ENCODE measurements around the gene ARHGAP25.
A peak's percentile ranks its signal among the peaks of the same experiment; 100 is the strongest.

ARHGAP25 gene

DNA sequence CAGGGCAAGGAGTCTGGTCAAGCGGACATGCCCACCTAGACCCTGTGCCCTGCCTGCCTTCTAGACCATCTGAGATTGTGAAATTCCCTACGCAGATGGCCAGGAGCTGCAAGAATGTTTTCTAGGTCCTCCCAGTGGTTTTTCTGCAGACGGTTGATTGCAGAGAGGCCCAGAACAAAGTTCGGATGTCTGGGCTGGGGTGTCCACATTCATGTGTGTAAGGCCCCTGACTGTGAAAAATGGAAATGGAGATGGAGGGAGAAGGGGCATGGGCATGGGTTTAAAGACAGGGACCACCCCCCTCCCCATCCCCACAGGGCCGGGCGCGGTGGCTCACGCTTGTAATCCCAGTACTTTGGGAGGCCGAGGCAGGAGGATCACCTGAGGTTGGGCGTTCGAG is 11.8 kb downstream of the ARHGAP25 start:
- TF ChIP-seq POLR2A (IDR thresholded peaks at IDR 0.05; ENCODE audit: low read depth, low read length), result no peak
- TF ChIP-seq POLR2AphosphoS5 (IDR thresholded peaks at IDR 0.05; ENCODE audit: low read depth, low read length), result no peak
- TF ChIP-seq TAF1 (IDR thresholded peaks at IDR 0.05; ENCODE audit: borderline replicate concordance, low read depth, low read length), result no peak
- DNase-seq (ENCODE audit: insufficient read length) (no peak), FAIRE-seq (no peak)

DNA sequence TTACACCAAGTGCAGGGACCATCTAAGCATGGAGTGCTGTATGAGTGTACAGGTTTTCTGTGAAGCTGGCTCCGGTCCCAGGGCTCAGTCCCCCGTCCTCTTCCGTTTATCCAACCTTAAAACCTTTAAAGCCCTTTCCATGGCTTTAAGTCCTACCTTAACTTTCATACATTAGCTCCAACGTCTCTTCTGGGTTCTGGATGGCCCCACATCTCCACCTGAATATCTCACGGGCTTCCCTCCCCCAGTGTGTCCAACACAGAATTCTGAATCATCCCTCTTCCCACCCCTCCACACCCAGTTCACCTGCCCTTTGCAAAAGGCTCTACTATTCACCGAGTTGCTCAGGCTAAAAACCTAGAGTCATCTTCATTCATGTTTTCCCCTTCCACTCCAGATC is 12.8 kb downstream of the ARHGAP25 start:
- no peak for DNase-seq (ENCODE audit: insufficient read length)
- FAIRE-seq, result no peak
- TF ChIP-seq TAF1 (IDR thresholded peaks at IDR 0.05; ENCODE audit: borderline replicate concordance, low read depth, low read length) (no peak), POLR2A (IDR thresholded peaks at IDR 0.05; ENCODE audit: low read depth, low read length) (no peak), POLR2AphosphoS5 (IDR thresholded peaks at IDR 0.05; ENCODE audit: low read depth, low read length) (no peak)

DNA sequence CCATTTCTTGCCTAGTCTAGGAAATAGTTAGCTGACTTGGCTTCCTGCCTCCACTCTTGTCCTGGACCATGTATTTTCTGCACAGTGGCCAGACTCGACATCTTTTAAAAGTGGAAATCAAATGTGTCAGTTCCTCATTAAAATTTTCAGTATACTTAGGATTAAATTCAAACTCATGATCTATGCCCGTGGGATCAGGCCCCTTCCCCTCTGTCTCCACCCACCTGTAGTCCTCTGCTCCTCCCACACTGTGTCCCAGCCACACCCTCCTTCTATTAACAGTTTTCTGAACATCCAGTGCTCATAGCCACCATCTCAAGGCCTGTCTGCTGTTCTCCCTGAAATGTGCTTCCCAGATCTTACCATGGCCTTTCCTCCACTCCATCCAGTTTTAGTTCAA is 13.3 kb downstream of the ARHGAP25 start:
- no peak for FAIRE-seq
- TF ChIP-seq POLR2AphosphoS5 (IDR thresholded peaks at IDR 0.05; ENCODE audit: low read depth, low read length) (no peak), POLR2A (IDR thresholded peaks at IDR 0.05; ENCODE audit: low read depth, low read length) (no peak), TAF1 (IDR thresholded peaks at IDR 0.05; ENCODE audit: borderline replicate concordance, low read depth, low read length) (no peak)
- DNase-seq (ENCODE audit: insufficient read length), result no peak

DNA sequence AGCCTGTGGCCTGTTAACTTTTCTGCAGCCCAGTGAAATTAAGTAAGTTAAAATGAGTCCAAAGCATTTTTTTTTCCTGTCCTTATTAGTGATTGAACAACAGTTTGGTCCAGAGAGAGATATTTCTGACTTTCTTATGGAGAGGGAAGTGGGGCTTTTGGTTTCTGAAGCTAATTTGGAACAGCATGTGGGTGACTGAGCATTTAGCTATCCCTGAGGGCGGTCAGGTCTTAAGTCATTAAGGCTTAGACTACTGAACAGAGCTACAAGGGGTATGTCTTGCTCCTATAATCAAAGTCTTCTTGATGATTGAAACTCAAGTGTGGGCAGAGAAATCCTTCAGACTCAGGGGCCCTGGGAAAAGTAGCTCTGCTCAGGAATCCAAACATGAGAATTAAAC is 14.0 kb downstream of the ARHGAP25 start:
- no peak for DNase-seq (ENCODE audit: insufficient read length)
- FAIRE-seq, result no peak
- TF ChIP-seq POLR2AphosphoS5 (IDR thresholded peaks at IDR 0.05; ENCODE audit: low read depth, low read length) (no peak), POLR2A (IDR thresholded peaks at IDR 0.05; ENCODE audit: low read depth, low read length) (no peak), TAF1 (IDR thresholded peaks at IDR 0.05; ENCODE audit: borderline replicate concordance, low read depth, low read length) (no peak)

DNA sequence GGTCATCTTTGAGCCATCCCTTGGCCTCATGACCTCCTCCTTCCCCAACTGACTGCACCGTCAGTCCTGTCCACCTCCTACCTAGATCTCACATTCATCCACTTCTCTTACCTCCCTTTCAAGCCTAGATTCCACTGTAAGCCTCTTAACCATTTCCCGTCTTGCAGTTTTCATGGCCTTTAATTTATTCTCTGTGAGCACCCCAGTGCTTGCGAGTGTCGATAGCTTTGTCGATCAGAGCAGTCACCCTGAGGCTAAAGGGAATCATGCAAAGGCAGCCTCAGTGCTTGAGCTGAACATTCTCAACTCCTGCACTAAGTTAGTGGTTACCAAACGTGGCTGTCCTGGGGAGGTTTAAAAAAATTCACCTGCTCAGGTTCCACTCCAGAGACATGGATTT is 14.7 kb downstream of the ARHGAP25 start:
- TF ChIP-seq POLR2AphosphoS5 (IDR thresholded peaks at IDR 0.05; ENCODE audit: low read depth, low read length), result no peak
- no peak for TF ChIP-seq TAF1 (IDR thresholded peaks at IDR 0.05; ENCODE audit: borderline replicate concordance, low read depth, low read length)
- no peak for TF ChIP-seq POLR2A (IDR thresholded peaks at IDR 0.05; ENCODE audit: low read depth, low read length)
- FAIRE-seq (no peak), DNase-seq (ENCODE audit: insufficient read length) (no peak)

DNA sequence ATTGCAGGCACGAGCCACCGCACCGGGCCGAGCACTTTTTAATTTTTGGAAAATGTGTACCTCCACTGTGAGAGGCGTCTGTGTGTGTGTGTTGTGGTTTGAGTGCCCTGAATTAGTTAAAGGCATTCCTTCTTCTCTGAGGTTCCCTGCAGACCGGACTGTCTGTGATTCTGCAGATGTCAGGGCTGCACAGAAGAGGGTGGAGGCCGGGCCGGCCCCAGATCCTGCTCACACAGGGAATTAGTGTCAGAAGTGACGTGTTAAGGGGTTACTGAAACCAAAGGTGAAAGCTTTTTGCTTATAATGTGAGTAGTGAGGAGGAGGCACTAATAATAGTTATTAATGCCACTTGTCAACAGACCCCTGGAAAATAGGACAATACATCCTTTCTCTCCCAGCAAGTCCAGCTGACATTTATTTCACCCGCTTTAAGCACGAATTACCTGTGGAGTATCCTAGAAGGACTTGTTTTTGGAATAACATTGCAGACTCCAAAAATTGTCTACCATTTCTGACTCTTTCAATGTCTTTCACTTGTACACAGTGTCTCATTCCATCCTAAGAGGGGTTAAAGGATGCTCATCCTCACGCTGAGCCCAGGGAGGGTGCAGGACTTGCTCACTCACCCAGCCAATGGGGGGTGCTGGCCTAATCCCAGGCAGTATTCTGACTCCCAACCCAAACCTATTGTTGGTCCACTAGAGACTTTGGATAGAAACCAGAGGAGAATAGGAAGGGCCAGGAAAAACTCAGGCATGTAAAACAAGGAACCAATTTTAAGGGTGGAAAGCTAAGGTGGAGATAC is 16.2 kb downstream of the ARHGAP25 start:
- FAIRE-seq (no peak), DNase-seq (ENCODE audit: insufficient read length) (no peak)
- no peak for TF ChIP-seq TAF1 (IDR thresholded peaks at IDR 0.05; ENCODE audit: borderline replicate concordance, low read depth, low read length)
- no peak for TF ChIP-seq POLR2A (IDR thresholded peaks at IDR 0.05; ENCODE audit: low read depth, low read length)
- TF ChIP-seq POLR2AphosphoS5 (IDR thresholded peaks at IDR 0.05; ENCODE audit: low read depth, low read length), result no peak

DNA sequence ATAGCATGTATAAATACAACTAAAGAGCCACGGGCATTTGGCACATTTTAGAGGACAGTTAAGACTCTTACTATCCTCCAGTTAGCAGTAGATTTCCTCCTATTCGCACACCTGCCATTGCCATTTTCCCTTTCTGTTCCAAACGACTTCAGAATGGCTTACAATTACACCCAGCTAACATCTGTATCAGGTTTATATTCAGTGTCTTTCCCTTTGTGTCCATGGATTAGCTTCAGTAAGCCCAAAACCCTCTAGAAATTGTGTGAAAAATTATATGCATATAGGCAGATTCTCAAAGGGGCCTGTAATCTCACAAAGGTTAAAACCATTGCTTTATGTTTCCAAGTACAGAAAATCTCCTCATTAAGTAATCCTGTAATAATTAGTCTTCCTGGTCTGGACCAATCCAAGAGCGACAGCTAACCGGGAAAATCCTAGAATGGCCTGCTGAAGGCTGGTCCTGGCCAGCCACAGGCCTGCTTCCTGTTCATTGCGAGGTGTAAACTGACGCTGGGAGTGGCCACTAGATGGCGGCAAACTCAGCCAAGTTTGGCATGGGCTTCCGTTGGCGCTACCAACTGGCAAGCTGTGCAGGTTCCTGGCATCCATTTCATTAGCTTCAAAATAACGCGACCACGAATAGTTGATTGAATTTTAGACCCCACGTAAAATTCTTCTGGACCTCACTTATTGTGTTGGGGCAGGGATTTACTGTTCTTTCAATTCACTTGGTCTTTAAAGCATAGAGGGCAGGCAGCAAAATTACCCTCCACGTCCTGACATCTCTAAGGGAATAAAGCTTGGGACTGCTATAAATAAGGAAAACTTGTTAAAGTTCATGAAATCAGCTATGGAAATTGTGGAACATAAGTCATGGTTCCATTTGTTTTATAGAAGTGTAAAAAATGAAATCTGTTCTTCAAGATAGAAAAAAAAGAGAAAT is 17.1 kb downstream of the ARHGAP25 start:
- FAIRE-seq (peak; percentile 98), DNase-seq (ENCODE audit: insufficient read length) (peak; percentile 50)
- no peak for TF ChIP-seq TAF1 (IDR thresholded peaks at IDR 0.05; ENCODE audit: borderline replicate concordance, low read depth, low read length)
- no peak for TF ChIP-seq POLR2A (IDR thresholded peaks at IDR 0.05; ENCODE audit: low read depth, low read length)
- no peak for TF ChIP-seq POLR2AphosphoS5 (IDR thresholded peaks at IDR 0.05; ENCODE audit: low read depth, low read length)

DNA sequence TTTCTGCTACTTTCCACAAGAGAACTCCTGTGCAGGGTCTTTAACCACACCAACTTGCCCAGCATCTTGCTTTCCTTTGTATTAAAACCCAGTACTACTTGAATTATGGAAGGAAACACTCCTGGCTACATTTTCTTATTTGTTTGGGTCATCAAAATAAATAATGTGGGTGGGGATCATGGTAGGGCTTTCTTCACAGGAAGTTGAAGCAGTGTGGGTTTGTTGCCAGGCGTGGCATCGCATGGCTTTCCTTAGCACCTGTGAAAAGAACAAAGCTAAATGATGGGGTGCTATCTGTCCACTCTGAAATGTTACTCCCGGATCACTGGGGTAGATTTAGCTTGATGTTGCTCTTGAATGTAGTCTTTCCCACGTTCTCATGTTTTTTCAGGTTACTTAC is 18.7 kb downstream of the ARHGAP25 start:
- FAIRE-seq, result no peak
- DNase-seq (ENCODE audit: insufficient read length), result no peak
- TF ChIP-seq POLR2A (IDR thresholded peaks at IDR 0.05; ENCODE audit: low read depth, low read length), result no peak

DNA sequence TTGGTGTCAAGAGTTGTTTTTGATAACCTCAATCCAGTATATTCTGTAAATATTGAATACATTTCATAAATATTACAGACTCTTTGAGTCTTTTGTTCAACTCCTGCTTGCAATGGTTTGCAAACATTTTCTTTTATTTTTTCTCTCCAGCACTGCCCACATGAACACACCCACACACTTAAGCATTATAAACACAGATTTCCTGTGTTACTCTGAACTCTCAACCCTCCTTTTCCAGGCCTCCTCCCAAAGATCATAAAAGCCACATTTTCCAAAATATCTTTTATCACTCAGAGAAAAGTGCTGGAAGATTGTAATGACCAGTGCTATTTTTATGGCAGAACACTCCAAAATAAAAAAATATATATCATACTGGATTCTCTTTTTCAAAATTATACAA is 20.5 kb downstream of the ARHGAP25 start:
- DNase-seq (ENCODE audit: insufficient read length) (no peak), FAIRE-seq (no peak)
- TF ChIP-seq POLR2A (IDR thresholded peaks at IDR 0.05; ENCODE audit: low read depth, low read length) (no peak), POLR2AphosphoS5 (IDR thresholded peaks at IDR 0.05; ENCODE audit: low read depth, low read length) (no peak), TAF1 (IDR thresholded peaks at IDR 0.05; ENCODE audit: borderline replicate concordance, low read depth, low read length) (no peak)

DNA sequence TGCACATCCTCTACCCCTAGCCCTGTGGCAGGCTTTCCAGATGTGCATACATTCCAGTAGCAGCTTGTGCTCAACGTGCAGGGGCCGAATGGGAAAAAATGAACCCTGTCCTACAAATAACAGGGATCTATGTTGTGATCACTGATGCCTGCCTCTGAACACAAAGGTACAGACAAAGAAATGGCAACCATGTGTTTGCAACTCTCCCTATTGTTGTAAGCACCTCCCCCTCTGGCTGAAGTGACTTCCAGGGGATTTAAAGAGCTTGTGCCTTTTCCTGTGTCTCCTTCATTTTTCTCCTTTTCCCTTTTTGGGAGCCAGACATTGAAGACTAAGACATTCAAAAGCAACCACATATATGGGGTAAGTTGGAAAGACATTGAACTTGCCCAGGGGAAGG is 21.6 kb downstream of the ARHGAP25 start:
- DNase-seq (ENCODE audit: insufficient read length) (no peak), FAIRE-seq (peak; percentile 84)
- no peak for TF ChIP-seq TAF1 (IDR thresholded peaks at IDR 0.05; ENCODE audit: borderline replicate concordance, low read depth, low read length)
- no peak for TF ChIP-seq POLR2AphosphoS5 (IDR thresholded peaks at IDR 0.05; ENCODE audit: low read depth, low read length)
- no peak for TF ChIP-seq POLR2A (IDR thresholded peaks at IDR 0.05; ENCODE audit: low read depth, low read length)

DNA sequence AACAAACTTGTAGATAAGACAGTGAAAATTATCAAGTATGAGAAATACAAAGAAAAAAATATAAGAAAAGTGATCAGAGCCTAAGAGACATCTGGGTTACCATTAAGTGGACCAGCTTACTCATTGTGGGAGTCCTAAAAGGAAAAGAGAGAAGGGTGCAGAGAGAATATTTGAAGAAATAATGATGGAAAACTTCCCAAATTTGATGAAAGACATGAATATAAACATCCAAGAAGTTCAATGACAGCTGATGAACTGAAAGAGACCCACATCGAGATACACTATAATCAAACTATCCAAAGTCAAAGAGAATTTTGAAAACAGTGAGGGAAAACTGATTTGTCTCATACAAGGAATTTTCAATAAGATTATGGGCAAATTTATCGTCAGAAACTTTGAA is 22.5 kb downstream of the ARHGAP25 start:
- FAIRE-seq (no peak), DNase-seq (ENCODE audit: insufficient read length) (no peak)
- TF ChIP-seq POLR2AphosphoS5 (IDR thresholded peaks at IDR 0.05; ENCODE audit: low read depth, low read length) (no peak), POLR2A (IDR thresholded peaks at IDR 0.05; ENCODE audit: low read depth, low read length) (no peak), TAF1 (IDR thresholded peaks at IDR 0.05; ENCODE audit: borderline replicate concordance, low read depth, low read length) (no peak)

DNA sequence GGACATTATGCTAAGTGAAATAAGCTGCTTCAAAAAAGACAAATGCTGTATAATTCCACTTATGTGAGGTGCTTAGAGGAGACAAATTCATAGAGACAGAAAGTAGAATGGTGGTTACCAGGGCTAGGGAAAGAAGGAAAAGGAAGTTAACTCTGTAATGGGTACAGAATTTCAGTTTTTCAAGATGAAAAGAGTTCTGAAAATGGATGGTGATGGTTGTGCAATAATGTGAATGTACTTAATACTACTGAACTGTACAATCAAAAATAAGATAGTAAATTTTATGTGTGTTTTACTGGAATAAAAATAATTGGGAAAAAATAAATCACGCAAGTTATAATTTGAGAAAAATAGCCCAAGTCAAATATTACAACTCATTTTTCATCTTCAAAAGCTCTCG is 27.5 kb downstream of the ARHGAP25 start:
- DNase-seq (ENCODE audit: insufficient read length) (no peak), FAIRE-seq (no peak)
- no peak for TF ChIP-seq POLR2A (IDR thresholded peaks at IDR 0.05; ENCODE audit: low read depth, low read length)
- TF ChIP-seq POLR2AphosphoS5 (IDR thresholded peaks at IDR 0.05; ENCODE audit: low read depth, low read length), result no peak
- TF ChIP-seq TAF1 (IDR thresholded peaks at IDR 0.05; ENCODE audit: borderline replicate concordance, low read depth, low read length), result no peak

Measured in GM12892 (cell line).